HL-60/S4 treated with phorbol 12-myristate 13-acetate at 8.2 ng/mL for 4 days and 3 days (cell line): ENCODE results near the gene LIMS1.
"Not testable (repeated sequence)": the region's sequence is repeated elsewhere in the genome, so short reads cannot be mapped to it uniquely, and the experiment has no call there.

Experiments used
- in situ Hi-C: fragments of 300-500 bp; cut with MboI; formaldehyde crosslinking; loops from 2 replicates; pipeline ENCODE4 v1.15.0; 2022; ENCODE audit warnings: low sequenced_read_pairs

LIMS1 gene

GRCh38 chr2:108630567-108631405 lies 96.5 kb downstream of the LIMS1 start:
- in situ Hi-C loops: no loop called here

GRCh38 chr2:108632332-108633160 lies 98.3 kb downstream of the LIMS1 start:
- in situ Hi-C loops: no loop called here

- in situ Hi-C loops: no loop called here
Observed at GRCh38 chr2:108633409-108633808, 99.1 kb downstream of the LIMS1 start.

DNA sequence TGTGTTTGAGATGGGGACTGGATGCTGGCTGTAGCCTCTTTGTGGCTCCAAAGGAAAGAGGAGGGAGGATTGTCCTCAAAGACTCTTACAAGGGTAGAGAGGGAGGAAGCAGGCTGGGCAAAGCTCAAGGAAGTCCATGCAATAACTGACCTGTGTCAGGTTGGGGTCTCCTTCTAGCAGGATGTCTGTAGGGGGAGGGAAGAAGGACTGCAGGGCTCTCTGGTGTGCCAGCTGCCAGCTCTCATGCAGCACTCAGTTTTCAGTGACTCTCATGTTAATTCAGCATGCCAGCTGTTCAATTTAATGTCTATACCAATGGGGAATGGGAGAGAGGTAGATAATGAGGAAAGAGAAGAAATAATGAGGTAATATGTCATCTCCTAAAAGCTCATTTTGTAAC lies 99.7 kb downstream of the LIMS1 start:
- in situ Hi-C loops: no loop called here

- in situ Hi-C loops: no loop called here
Observed at GRCh38 chr2:108634576-108635160, 100.4 kb downstream of the LIMS1 start.

DNA sequence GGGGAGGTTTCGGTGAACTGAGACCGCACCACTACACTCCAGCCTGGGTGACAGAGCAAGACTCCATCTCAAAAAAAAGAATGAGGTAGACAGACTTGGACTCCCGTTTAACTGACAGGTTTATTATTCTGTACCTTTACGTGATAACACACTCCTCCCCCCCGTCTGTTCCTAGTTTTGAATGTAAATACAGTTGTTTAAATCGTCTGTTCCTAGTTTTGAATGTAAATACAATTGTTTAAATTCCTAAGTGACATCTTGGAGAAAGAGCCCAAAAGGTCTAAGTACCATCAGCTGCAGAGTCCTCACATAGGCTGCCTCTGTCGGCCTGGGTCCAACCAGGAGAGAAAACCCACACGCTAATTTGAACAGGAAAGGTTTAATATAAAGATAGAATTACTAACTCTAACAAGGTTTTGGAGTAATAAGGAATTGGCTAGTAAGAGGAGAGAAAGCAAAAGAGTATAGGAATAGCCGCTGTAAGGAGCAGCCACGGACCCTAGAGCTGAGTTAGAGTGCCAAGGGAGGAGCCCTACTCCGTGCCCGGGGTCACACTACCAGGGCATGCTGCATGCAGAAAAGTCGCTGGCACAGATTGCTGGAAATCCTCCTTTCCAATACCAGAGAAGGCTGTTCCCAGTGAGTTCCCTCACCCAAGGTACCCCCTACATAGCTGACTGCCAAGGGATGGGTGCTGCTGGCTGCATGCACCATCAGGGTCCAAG lies 101.5 kb downstream of the LIMS1 start:
- in situ Hi-C loops: no loop called here

DNA sequence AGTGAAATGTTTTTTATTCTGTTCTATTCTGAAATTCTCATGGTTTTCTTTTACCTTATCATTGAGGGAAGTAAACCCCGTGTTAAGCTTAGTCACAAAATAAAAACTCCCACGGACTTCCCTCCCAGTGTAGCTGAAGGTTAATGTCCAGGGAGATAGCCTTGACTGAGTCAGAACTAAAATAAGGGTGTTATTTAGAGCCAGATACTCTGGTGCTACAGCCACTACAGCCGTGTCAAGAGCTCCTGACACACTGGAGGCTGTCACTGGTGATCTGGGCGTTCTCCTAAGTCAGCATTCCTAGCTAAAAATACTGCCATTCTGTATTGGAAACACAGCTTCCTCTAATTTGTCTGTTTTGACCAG lies 103.0 kb downstream of the LIMS1 start:
- in situ Hi-C loops: no loop called here

DNA sequence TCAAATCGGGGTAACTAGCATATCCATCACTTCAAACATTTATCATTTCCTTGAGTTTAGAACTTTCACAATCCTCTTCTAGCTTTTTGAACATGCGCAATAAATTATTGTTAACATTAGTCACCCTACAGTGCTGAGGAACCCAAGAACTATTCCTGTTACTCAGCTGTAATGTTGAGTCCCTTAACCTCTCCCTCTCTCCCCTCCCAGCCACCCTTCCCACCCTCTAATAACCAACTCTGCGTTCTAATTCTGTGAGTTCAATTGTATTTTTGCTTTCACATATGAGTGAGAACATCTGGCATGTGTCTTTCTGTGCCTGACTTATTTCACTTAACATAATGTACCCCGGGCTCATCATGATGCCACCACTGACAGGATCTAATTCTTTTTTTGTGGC lies 106.5 kb downstream of the LIMS1 start:
- in situ Hi-C loops: no loop called here

DNA sequence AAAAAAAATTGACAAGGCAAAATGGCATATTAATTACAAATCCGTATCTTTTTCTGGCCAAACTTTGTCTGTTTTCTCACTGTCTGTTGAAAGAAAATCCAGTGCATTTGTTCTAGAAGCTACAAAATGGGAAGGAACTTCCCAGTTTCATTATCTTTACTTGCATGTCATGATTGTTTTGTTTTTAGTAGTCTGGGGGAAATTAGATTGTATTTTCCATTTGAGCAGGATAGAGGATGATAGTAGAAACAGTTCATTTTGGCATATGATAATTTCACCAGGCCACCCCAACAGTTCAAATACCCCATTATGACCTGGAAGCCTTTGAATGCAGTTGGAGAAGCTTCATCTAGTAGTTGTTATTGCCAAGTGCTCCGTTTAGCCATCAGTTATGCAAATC lies 107.5 kb downstream of the LIMS1 start:
- in situ Hi-C loops: no loop called here

DNA sequence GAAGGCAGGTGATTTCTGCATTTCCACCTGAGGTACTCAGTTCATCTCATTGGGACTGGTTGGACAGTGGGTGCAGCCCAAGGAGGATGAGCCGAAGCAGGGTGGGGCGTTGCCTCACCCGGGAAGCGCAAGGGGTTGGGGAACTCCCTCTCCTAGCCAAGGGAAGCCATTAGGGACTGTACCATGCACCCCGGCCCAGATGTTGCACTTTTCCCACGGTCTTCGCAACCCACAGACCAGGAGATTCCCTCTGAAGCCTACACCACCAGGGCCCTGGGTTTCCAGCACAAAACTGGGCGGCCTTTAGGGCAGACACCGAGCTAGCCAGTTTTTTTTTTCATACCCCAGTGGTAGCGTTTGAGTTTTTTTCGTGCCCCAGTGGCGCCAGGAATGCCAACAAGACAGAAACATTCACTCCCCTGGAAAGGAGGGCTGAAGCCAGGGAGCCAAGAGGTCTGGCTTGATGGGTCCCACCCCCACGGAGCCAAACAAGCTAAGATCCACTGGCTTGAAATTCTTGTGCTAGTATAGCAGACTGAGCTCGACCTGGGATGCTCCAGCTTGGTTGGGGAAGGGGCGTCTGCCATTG lies 109.1 kb downstream of the LIMS1 start:
- in situ Hi-C loops: no loop called here

DNA sequence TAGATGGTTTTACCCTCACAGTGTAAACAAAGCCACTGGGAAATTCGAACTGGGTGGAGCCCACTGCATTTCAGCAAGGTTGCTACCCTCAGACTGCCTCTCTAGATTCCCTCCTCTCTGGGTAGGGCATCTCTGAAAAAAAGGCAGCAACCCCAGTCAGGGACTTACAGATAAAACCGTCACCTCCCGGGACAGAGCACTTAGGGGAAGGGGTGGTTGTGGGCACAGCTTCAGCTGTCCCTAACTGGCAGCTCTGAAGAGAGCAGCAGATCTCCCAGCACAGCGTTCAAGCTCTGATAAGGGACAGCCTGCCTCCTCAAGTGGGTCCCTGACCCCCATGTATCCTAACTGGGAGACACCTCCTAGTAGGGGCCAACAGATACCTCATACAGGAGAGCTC lies 109.6 kb downstream of the LIMS1 start:
- in situ Hi-C loops: not testable (repeated sequence)

DNA sequence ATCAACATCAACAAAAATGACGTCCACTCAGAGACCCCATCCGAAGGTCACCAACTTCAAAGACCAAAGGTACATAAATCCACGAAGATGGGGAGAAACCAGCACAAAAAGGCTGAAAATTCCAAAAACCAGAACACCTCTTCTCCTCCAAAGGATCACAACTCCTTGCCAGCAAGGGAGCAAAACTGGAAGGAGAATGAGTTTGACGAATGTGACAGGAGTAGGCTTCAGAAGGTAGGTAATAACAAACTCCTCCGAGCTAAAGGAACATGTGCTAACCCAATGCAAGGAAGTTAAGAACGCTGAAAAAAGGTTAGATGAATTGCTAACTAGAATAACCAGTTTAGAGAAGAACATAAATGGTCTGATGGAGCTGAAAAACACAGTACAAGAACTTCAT lies 110.2 kb downstream of the LIMS1 start:
- in situ Hi-C loops: not testable (repeated sequence)

DNA sequence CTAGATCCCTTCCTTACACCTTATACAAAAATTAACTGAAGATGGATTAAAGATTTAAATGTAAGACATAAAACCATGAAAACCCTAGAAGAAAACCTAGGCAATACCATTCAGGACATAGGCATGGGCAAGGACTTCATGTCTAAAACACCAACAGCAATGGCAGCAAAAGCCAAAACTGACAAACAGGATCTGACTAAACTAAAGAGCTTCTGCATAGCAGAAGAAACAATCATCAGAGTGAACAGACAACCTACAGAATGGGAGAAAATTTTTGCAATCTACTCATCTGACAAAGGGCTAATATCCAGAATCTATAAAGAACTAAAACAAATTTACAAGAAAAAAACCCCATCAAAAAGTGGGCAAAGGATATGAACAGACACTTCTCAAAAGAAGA lies 114.5 kb downstream of the LIMS1 start:
- in situ Hi-C loops: not testable (repeated sequence)

- in situ Hi-C loops: not testable (repeated sequence)
Observed at GRCh38 chr2:108650465-108650864, 116.2 kb downstream of the LIMS1 start.

DNA sequence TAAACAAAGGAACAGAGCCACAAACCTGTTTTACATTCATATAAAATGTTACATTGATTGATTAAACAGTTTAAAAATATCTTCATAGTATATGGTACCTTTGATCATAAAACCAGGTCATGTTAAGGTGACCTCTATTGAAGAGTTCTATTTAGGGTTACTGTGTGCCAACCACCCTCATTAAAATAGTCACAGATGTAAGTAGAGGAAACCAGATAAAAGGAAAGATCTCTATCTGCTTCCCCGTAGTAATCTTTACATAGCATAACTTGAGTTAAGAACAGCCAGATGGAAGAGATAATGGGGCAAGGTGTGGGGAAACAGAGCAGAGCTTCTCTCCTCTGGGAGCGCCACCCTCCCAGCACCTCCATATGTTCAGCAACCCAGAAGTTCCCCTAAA lies 117.2 kb downstream of the LIMS1 start:
- in situ Hi-C loops: not testable (repeated sequence)

DNA sequence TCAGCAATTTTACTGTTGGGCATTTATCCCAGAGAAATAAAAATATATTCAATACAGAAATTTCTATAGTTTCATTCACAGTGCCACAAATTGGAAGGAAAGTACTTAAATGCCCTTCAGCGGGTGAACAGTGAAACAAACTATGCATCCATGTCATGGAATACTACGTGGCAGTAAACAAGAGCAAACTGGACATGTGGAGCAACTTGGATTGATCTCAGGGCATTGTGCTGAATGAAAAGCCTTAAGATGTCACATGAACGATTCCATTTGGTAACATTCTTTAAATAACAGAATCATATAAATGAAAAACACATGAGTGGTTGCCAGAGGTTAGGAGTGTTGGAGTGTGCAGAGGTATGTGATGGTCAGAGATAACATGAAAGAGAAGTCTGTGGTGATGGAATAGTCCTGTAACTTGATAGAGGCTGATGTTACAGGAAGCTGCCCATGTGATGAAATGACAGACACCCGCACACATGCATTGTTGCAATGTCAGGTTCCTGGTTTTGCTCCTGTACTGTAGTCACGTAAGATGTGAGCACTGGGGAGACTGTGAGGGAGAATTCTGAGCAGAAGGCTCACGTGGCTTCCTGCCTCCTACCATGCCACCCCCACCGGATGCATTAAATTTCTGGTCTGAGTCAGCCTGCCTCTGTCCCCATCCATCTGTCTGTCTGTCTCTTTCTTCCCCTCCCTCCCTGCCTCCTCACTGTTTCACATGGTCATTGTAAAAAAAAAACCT lies 118.1 kb downstream of the LIMS1 start:
- in situ Hi-C loops: not testable (repeated sequence)

DNA sequence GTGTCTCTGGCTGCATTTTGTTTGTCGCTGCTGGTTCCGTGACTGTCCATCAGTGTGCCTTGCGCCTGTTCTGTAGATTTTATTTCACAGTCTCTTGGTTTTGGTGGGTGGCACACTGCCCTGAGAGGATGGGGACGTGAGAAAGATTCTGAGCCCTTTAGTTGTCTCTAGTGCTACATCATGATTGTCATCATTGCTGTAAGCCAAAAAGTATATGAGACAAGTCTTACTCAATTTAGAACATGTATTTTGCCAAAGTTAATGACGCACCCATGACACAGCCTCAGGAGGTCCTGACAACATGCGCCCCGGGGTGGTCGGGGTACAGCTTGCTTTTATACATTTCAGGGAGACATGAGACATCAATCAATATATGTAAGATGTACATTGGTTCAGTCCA lies 119.2 kb downstream of the LIMS1 start:
- in situ Hi-C loops: not testable (repeated sequence)

- in situ Hi-C loops: not testable (repeated sequence)
Observed at GRCh38 chr2:108653849-108654248, 119.6 kb downstream of the LIMS1 start.

DNA sequence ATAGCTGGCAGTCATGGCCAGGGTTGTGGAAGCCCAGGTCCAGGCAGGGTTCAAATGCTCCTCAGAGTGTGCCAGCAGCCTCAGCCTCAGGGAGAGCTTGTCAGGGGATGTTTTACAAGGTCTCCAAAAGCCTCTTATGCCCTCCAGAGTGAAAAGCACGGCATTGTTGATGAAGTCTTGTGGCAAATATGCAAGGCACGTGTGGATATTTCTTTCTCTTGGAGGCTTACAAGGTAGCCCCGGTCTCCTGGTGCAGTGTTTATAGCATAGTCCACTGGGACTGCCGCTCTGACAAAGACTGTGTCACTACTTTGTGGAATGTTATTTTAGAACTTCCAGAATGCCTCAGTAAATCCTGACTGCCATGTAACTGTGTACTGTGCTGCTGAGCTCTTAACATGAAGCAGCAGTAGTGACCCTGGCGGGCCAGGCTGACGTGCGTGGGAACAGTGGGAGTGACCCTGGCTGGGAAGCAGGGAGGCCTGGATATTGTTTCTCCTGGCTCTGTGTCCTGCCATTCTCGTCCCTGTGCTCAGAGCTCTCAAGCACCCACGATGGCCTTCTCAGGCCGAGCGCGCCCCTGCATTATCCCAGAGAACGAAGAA lies 120.4 kb downstream of the LIMS1 start:
- in situ Hi-C loops: not testable (repeated sequence)

DNA sequence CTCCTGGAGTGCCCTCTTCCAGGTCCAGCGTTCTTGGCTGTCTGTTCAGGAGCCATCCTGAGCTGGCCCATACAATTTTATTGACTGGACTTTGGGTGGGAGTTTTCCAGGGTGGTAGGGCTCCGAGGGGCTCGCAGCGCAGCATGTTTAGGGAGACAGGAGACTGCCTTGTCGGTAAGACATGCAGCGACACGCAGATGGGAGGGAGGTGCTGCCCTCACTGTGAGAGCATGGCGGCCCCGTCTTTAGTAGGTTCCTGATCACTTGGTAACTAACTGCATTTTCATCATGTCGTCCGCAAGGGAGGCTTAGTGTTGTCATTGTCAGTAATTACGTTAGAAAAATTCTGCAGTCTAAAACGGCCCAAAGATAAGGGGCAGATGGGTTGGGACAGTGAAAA lies 121.0 kb downstream of the LIMS1 start:
- in situ Hi-C loops: not testable (repeated sequence)
